Measurements from ENCODE around the gene SOX11. TPM values are rescaled to one million over a fixed set of nuclear protein-coding genes. Genes with fewer than 3 reads are reported as not detected.

SOX11 gene
- total and polyA plus RNA-seq, 2 of the 8 experiments (the other 6 are each of a cell fraction or from before 2014, with no cell fraction given): 9.0 to 55.6 TPM

- no peaks in the 10 kb centered on the region for H3K79me1 ChIP-seq (ENCODE audit: low read depth, low read length)
- no peak overlapping the region for H3K4ac ChIP-seq (replicated peaks; ENCODE audit: insufficient read length, low read depth, low read length)
- H3K18ac ChIP-seq (ENCODE audit: extremely low read depth, low read length): no peak overlapping the region
- H3K79me2 ChIP-seq (ENCODE audit: control insufficient read depth in 1 of 2, insufficient read depth in 2 of 2, low read length in 2 of 2): no peaks in the 10 kb centered on the region
- no peak overlapping the region for H2BK120ac ChIP-seq (replicated peaks; ENCODE audit: low read depth, low read length)
- H3K23me2 ChIP-seq (ENCODE audit: low read depth, low read length): peaks cover 6% of the 10 kb centered on the region; the same call in 1 of the 2 replicates
- H3K36me3 ChIP-seq (ENCODE audit: control insufficient read depth in 2 of 4, insufficient read depth in 4 of 4, low read length in 3 of 4): no peaks in the 10 kb centered on the region
- no peak overlapping the region for H3K23ac ChIP-seq (ENCODE audit: insufficient read length)
- H3K9me3 ChIP-seq (ENCODE audit: insufficient read depth in 2 of 2, low read depth in 1 of 2, low read length in 1 of 2): no peaks in the 10 kb centered on the region
- H4K20me1 ChIP-seq (replicated peaks in 1 of 2; ENCODE audit: control insufficient read depth in 1 of 2, insufficient read depth in 2 of 2, low read length in 2 of 2): no peaks in the 10 kb centered on the region
- no peak overlapping the region for H4K91ac ChIP-seq (replicated peaks; ENCODE audit: insufficient read length, low read length)
- no peak overlapping the region for H2AK5ac ChIP-seq (ENCODE audit: low read depth, low read length)
- no peak overlapping the region for H2BK15ac ChIP-seq (ENCODE audit: low read length)
- H3K56ac ChIP-seq (replicated peaks; ENCODE audit: insufficient read length, low read depth, low read length): no peak overlapping the region
- H4K8ac ChIP-seq (ENCODE audit: extremely low read depth, insufficient read depth, low read length): peak overlapping the region; percentile 15
- no peak overlapping the region for H2BK5ac ChIP-seq (ENCODE audit: low read depth, low read length)
- peak in 1 of 2 experiments; percentile 59 for DNase-seq (ENCODE audit: low read depth in 1 of 2, low spot score in 2 of 2)
- peak overlapping the region; percentile 77 to 86 for H3K4me2 ChIP-seq (ENCODE audit: insufficient read depth in 1 of 2, low read depth in 2 of 2, low read length in 2 of 2)
- no peak overlapping the region for H3K14ac ChIP-seq (ENCODE audit: insufficient read length)
- peaks cover 3 to 28% (median 19%) of the 10 kb centered on the region in 4 experiments for H3K27me3 ChIP-seq (replicated peaks in 1 of 4; ENCODE audit: control insufficient read depth in 3 of 4, extremely low read depth in 1 of 4, insufficient read depth in 3 of 4, low read length in 3 of 4)
- no peak for FAIRE-seq
- H2BK20ac ChIP-seq (ENCODE audit: low read length): no peak overlapping the region
- CTCF ChIA-PET (ENCODE audit: partially characterized antibody): interaction anchor here (0.7 kb wide), 1 partner anchor 12 kb away, joined by 3 read pairs; no protein-coding TSS in a partner anchor
- no peak overlapping the region for H3K9ac ChIP-seq (replicated peaks in 1 of 4; ENCODE audit: extremely low read depth in 1 of 4, low read depth in 3 of 4, low read length in 3 of 4)
- TF ChIP-seq RNF2 (IDR thresholded peaks at IDR 0.05; ENCODE audit: borderline replicate concordance, low read depth, low read length, missing control alignments, poor library complexity, severe bottlenecking) (no peak), EGR1 (IDR thresholded peaks at IDR 0.05; ENCODE audit: borderline replicate concordance, low read depth, low read length) (no peak), KDM4A (IDR thresholded peaks at IDR 0.05; ENCODE audit: low read depth, low read length, severe bottlenecking) (peak; percentile 87), ASH2L (IDR thresholded peaks at IDR 0.05; ENCODE audit: low read length) (peak; percentile 29), HDAC2 (IDR thresholded peaks at IDR 0.05; ENCODE audit: borderline replicate concordance in 1 of 2, low read depth in 2 of 2, low read length in 2 of 2) (0 out of 4 replicates have a peak, but pooled peaks of 1 of the 2 experiments have one; percentile 33), TAF1 (IDR thresholded peaks at IDR 0.05; ENCODE audit: low read depth, low read length) (no peak), POLR2AphosphoS5 (IDR thresholded peaks at IDR 0.05; ENCODE audit: low read depth, low read length) (no peak), SUZ12 (IDR thresholded peaks at IDR 0.05; ENCODE audit: low read length) (peak; percentile 51; the same call in 1 of the 2 replicates), E2F6 (IDR thresholded peaks at IDR 0.05) (no peak)
- peak overlapping the region; percentile 11 to 67 (median 36) for H3K4me3 ChIP-seq (ENCODE audit: extremely low read depth in 1 of 4, insufficient read depth in 2 of 4, low read depth in 3 of 4, low read length in 4 of 4)
- no peak overlapping the region for H3K27ac ChIP-seq (ENCODE audit: low read depth, low read length)
- H3K4me1 ChIP-seq (replicated peaks in 1 of 4; ENCODE audit: control insufficient read depth in 3 of 4, insufficient read depth in 4 of 4, low read length in 3 of 4): peaks cover 2 to 8% (median 6%) of the 10 kb centered on the region in 4 experiments
- H2AFZ ChIP-seq (ENCODE audit: low read length): no peak overlapping the region
- H2BK12ac ChIP-seq (ENCODE audit: low read depth, low read length): no peak overlapping the region
- no peak overlapping the region for H4K5ac ChIP-seq (ENCODE audit: insufficient read length, low read depth, low read length)
- POLR2A ChIA-PET (ENCODE audit: partially characterized antibody): interaction anchor here (0.7 kb wide), 1 partner anchor 18 kb away, joined by 3 read pairs; the partner anchor contains the start of gene SOX11
- WGBS, 2 experiments (ENCODE audit: extremely low coverage in 1 of 2, insufficient coverage in 1 of 2, insufficient read length in 1 of 2, insufficient replicate concordance in 2 of 2, low coverage in 1 of 2, low lambda C conversion rate in 2 of 2, missing lambda C conversion rate in 1 of 2): 5% methylated on average over 32 of the region's 58 CpGs; no CpG with 5 or more reads in 1 of the 2 experiments
Measured at GRCh38 chr2:5673145-5674025, 18.8 kb upstream of the SOX11 start.
